K562 (cell line): ENCODE results near the gene REC8. TPM values are rescaled to one million over a fixed set of nuclear protein-coding genes. Genes with fewer than 3 reads are reported as not detected.

Experiments used
- FUS ChIP-seq: fragments of 200-400 bp; formaldehyde crosslinking; optimal IDR thresholded peaks from 2 replicates; pipeline ENCODE3; 2017; ENCODE audit warnings: low read depth, low read length
- NFE2L1 ChIP-seq: fragments of 450-650 bp; IDR thresholded peaks from 2 replicates; pipeline ENCODE4 v1.6.1; 2016; ENCODE audit warnings: missing genetic modification characterization, low read depth, mild to moderate bottlenecking, missing compliant biosample characterization, moderate library complexity, borderline replicate concordance
- NFYB ChIP-seq: IDR thresholded peaks from 2 replicates; pipeline ENCODE4 v1.6.1; 2011; ENCODE audit warnings: mild to moderate bottlenecking, moderate library complexity; ENCODE audit not compliant: insufficient read length; ENCODE audit errors: extremely low read depth
- PCBP1 ChIP-seq: fragments of 200-400 bp; formaldehyde crosslinking; IDR thresholded peaks from 2 replicates; pipeline ENCODE4 v1.6.1; 2018; ENCODE audit warnings: mild to moderate bottlenecking, low read depth, low read length; ENCODE audit not compliant: poor library complexity, severe bottlenecking
- POLR2A ChIP-seq: fragments of 450-650 bp; conservative IDR thresholded peaks from 2 replicates; pipeline ENCODE4 v1.6.1; 2016
- POLR2AphosphoS5 ChIP-seq: IDR thresholded peaks from 2 replicates; pipeline ENCODE4 v1.6.1; 2011; ENCODE audit warnings: mild to moderate bottlenecking, low read depth, low read length, moderate library complexity; ENCODE audit not compliant: control insufficient read depth, insufficient read depth
- STAT5B ChIP-seq: fragments of 250-450 bp; sonication (Bioruptor Pico); IDR thresholded peaks from 2 replicates; pipeline ENCODE4 v1.8.0; 2021; ENCODE audit warnings: mild to moderate bottlenecking, inconsistent platforms
- ZNF77 ChIP-seq: fragments of 250-450 bp; sonication (Bioruptor Pico); IDR thresholded peaks from 2 replicates; pipeline ENCODE4 v1.5.0; 2020
- polyA plus RNA-seq, 8 experiments: library from polyadenylated mRNA; depleted of rRNA in 4 of 8; stranded (reverse) in 5 of 8; unstranded in 3 of 8; fragments of >200 nt; fragmentation: Nextera tagmentation in 2 of 8; fragmentation: Illumina TruSeq in 1 of 8; extraction: Ambion mirVana in 2 of 8; extraction: Trizol in 1 of 8; gene quantifications; 2 replicates each; pipeline versions ENCODE4 v1.2.1 to v1.2.3, GENCODE V29; 2011 to 2014; ENCODE audit warnings: inconsistent platforms in 1 of 8, missing spikeins in 1 of 8
- total RNA-seq, 7 experiments: library from RNA; depleted of rRNA in 6 of 7; stranded (reverse); fragments of >200 nt in 6 of 7; fragmentation: Illumina TruSeq in 2 of 7; extraction: Trizol in 2 of 7; gene quantifications; 2 replicates each; pipeline versions ENCODE4 v1.2.1 to v1.2.3, GENCODE V29; 2011 to 2021; ENCODE audit warnings: low replicate concordance in 1 of 7
- TF ChIP-seq, protein P1 (sequence below): IDR thresholded peaks from 2 replicates; pipeline ENCODE4 v1.6.1; 2011; ENCODE audit warnings: borderline replicate concordance, low read depth, mild to moderate bottlenecking, moderate library complexity, low read length; ENCODE audit not compliant: insufficient read depth, poor library complexity, severe bottlenecking
- TF ChIP-seq, protein P2 (sequence below): sonication (generic); formaldehyde crosslinking; IDR thresholded peaks from 2 replicates; pipeline ENCODE4 v1.4.0; 2020; ENCODE audit warnings: mild to moderate bottlenecking, missing genetic modification reagents
- TF ChIP-seq, protein P3 (sequence below), 2 experiments: fragments of 450-650 bp in 1 of 2; sonication (generic) in 1 of 2; formaldehyde crosslinking in 1 of 2; IDR thresholded peaks; 2 replicates each; pipeline versions ENCODE4 v1.7.1 to v1.9.0; 2016 to 2022; ENCODE audit warnings: inconsistent platforms in 1 of 2, mild to moderate bottlenecking in 1 of 2, missing genetic modification reagents in 1 of 2

The REC8 gene
- total and polyA plus RNA-seq, 9 of the 15 experiments (the other 6 are each of a cell fraction or from before 2014, with no cell fraction given) = 0.11 to 2.5 (median 0.85) TPM

DNA sequence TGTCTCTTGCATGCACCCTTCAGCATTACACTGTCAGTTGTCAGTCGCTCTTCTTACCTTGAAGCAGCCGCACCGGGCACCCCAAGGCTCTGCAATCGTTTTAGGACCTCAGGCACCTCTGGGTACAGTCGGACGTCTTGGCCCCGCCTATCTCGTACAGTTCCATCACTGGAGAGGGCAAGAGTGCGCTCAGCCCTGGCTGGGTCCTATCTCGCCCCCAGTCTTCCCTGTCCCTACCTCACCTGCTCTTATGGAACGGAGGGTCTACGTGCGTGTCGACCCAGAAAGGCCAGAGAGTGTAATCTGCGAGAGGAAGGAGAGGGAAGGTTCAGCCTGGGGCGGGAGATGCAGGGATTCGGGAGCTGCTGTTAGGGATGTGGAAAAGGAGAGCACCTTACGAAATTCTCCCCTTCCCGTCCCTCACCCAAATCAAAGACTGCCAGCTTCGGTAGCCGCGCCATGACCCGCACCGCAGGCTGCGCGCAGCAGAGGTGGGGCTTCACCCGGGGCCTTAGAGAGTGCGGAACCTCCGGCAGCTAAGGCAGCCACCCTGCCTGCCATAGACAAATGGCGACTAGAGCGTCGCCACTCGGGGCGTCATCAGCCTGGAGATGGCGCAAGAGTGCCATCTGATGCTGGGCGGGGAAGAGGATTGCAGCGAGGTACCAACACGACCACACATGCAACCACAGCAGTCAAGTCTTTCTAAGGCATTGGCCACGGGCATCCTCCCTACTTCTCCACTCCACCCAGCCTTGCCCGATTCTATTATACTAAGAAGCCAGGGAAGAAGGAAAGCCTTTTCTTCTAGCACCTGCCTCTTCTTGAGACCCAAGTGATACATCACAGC is 43.8 kb downstream of the REC8 start, which contains the start of gene MDP1 (continued):
- TF ChIP-seq, protein P1, sequence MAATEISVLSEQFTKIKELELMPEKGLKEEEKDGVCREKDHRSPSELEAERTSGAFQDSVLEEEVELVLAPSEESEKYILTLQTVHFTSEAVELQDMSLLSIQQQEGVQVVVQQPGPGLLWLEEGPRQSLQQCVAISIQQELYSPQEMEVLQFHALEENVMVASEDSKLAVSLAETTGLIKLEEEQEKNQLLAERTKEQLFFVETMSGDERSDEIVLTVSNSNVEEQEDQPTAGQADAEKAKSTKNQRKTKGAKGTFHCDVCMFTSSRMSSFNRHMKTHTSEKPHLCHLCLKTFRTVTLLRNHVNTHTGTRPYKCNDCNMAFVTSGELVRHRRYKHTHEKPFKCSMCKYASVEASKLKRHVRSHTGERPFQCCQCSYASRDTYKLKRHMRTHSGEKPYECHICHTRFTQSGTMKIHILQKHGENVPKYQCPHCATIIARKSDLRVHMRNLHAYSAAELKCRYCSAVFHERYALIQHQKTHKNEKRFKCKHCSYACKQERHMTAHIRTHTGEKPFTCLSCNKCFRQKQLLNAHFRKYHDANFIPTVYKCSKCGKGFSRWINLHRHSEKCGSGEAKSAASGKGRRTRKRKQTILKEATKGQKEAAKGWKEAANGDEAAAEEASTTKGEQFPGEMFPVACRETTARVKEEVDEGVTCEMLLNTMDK = peak; percentile 77
- TF ChIP-seq NFYB = no peak
- peak; percentile 86 for TF ChIP-seq POLR2A
- no peak for TF ChIP-seq ZNF77 (CRISPR knock-in tag)
- TF ChIP-seq POLR2AphosphoS5 = peak; percentile 67; the same call in 1 of the 2 replicates
- TF ChIP-seq PCBP1 = no peak
- TF ChIP-seq STAT5B (CRISPR knock-in tag) = no peak
- no peak for TF ChIP-seq FUS
- TF ChIP-seq NFE2L1 (tag) = no peak
- TF ChIP-seq, protein P2, sequence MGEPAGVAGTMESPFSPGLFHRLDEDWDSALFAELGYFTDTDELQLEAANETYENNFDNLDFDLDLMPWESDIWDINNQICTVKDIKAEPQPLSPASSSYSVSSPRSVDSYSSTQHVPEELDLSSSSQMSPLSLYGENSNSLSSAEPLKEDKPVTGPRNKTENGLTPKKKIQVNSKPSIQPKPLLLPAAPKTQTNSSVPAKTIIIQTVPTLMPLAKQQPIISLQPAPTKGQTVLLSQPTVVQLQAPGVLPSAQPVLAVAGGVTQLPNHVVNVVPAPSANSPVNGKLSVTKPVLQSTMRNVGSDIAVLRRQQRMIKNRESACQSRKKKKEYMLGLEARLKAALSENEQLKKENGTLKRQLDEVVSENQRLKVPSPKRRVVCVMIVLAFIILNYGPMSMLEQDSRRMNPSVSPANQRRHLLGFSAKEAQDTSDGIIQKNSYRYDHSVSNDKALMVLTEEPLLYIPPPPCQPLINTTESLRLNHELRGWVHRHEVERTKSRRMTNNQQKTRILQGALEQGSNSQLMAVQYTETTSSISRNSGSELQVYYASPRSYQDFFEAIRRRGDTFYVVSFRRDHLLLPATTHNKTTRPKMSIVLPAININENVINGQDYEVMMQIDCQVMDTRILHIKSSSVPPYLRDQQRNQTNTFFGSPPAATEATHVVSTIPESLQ (CRISPR knock-in tag) = no peak
- TF ChIP-seq, protein P3, sequence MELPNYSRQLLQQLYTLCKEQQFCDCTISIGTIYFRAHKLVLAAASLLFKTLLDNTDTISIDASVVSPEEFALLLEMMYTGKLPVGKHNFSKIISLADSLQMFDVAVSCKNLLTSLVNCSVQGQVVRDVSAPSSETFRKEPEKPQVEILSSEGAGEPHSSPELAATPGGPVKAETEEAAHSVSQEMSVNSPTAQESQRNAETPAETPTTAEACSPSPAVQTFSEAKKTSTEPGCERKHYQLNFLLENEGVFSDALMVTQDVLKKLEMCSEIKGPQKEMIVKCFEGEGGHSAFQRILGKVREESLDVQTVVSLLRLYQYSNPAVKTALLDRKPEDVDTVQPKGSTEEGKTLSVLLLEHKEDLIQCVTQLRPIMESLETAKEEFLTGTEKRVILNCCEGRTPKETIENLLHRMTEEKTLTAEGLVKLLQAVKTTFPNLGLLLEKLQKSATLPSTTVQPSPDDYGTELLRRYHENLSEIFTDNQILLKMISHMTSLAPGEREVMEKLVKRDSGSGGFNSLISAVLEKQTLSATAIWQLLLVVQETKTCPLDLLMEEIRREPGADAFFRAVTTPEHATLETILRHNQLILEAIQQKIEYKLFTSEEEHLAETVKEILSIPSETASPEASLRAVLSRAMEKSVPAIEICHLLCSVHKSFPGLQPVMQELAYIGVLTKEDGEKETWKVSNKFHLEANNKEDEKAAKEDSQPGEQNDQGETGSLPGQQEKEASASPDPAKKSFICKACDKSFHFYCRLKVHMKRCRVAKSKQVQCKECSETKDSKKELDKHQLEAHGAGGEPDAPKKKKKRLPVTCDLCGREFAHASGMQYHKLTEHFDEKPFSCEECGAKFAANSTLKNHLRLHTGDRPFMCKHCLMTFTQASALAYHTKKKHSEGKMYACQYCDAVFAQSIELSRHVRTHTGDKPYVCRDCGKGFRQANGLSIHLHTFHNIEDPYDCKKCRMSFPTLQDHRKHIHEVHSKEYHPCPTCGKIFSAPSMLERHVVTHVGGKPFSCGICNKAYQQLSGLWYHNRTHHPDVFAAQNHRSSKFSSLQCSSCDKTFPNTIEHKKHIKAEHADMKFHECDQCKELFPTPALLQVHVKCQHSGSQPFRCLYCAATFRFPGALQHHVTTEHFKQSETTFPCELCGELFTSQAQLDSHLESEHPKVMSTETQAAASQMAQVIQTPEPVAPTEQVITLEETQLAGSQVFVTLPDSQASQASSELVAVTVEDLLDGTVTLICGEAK (IDR thresholded peaks at IDR 0.05) = no peak
- TF ChIP-seq, protein P3 (CRISPR knock-in tag; IDR thresholded peaks at IDR 0.05) = no peak
